SIG-M5 treated with dmso at 0.1 percent for 504 hours (cell line): ENCODE measurements around the gene ABCC5.
A peak's percentile ranks its signal among the peaks of the same experiment; 100 is the strongest.

Experiments used
- DNase-seq: peaks from one replicate; lab custom pipeline; 2025; ENCODE audit not compliant: unreplicated experiment; lab: John Stamatoyannopoulos, UW

Gene ABCC5

GRCh38 chr3:183896184-183896583, 121.5 kb downstream of the ABCC5 start:
- DNase-seq = no peak

- DNase-seq = no peak
Observed at GRCh38 chr3:183895774-183896173, 121.9 kb downstream of the ABCC5 start.

- peak; percentile 76 for DNase-seq
Observed at GRCh38 chr3:183895296-183895695, 122.4 kb downstream of the ABCC5 start.

GRCh38 chr3:183892610-183893214, 125.0 kb downstream of the ABCC5 start:
- no peak for DNase-seq

GRCh38 chr3:183885766-183886165, 131.9 kb downstream of the ABCC5 start:
- no peak for DNase-seq

GRCh38 chr3:183884427-183885296, 133.0 kb downstream of the ABCC5 start, which contains the start of gene PARL:
Gene PARL, minus strand, starts transcription at chr3:183884880. Its CDS starts 34 bp downstream, at chr3:183884846.
- DNase-seq = peak; percentile 97

GRCh38 chr3:183884097-183884426, 133.6 kb downstream of the ABCC5 start:
- peak; percentile 55 for DNase-seq

- DNase-seq = no peak
Observed at GRCh38 chr3:183883291-183884096, 134.2 kb downstream of the ABCC5 start.

- peak; percentile 49 for DNase-seq
Observed at GRCh38 chr3:183880121-183880520, 137.6 kb downstream of the ABCC5 start.

GRCh38 chr3:183879243-183879642, 138.4 kb downstream of the ABCC5 start:
- no peak for DNase-seq

GRCh38 chr3:183878071-183878470, 139.6 kb downstream of the ABCC5 start:
- peak; percentile 99 for DNase-seq

GRCh38 chr3:183877227-183877626, 140.5 kb downstream of the ABCC5 start:
- peak; percentile 34 for DNase-seq

GRCh38 chr3:183875411-183875810, 142.3 kb downstream of the ABCC5 start:
- DNase-seq = peak; percentile 25

GRCh38 chr3:183873914-183874313, 143.8 kb downstream of the ABCC5 start:
- DNase-seq = no peak

- DNase-seq = no peak
Observed at GRCh38 chr3:183871541-183871940, 146.1 kb downstream of the ABCC5 start.

- DNase-seq = no peak
Observed at GRCh38 chr3:183870563-183870962, 147.1 kb downstream of the ABCC5 start.
